Measurements from ENCODE around the gene PRMT3.
A peak's percentile ranks its signal among the peaks of the same experiment; 100 is the strongest.
"Not testable (repeated sequence)": the region's sequence is repeated elsewhere in the genome, so short reads cannot be mapped to it uniquely, and the experiment has no call there.

PRMT3 gene

DNA sequence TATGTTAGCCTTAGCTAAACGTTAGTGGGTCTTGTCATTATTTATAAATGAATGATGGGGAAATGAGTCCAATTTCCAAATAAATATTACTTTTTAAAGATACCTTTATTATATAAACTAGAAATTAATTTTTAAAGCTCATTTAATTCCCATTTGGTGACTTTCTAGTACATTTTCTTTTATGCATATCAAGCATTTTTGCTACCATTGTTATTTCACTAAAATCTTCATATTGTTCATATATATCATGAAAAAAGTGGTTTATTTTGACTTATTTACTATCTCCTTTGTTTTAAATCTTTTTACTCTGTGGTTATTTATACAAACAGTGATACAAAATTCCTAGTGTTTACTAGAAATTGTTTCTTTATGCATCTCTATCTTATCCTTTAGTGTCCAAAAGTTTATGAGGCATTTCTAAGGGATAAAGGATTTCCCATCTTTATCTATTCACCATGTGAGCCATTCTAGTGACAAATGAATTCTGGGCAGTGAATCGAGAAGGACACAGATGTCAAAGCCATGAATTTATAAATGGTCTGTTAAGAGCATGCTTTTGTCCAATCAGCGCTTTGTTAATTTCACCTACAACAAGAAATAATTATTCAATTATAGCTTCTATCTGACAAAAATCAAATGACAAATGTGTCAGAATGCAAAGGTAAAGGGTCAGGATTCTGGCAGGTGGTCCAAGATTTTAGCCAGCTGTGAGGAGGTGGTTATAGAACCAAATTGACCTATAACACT lies 70.6 kb downstream of the PRMT3 start:
- no peak for DNase-seq

DNA sequence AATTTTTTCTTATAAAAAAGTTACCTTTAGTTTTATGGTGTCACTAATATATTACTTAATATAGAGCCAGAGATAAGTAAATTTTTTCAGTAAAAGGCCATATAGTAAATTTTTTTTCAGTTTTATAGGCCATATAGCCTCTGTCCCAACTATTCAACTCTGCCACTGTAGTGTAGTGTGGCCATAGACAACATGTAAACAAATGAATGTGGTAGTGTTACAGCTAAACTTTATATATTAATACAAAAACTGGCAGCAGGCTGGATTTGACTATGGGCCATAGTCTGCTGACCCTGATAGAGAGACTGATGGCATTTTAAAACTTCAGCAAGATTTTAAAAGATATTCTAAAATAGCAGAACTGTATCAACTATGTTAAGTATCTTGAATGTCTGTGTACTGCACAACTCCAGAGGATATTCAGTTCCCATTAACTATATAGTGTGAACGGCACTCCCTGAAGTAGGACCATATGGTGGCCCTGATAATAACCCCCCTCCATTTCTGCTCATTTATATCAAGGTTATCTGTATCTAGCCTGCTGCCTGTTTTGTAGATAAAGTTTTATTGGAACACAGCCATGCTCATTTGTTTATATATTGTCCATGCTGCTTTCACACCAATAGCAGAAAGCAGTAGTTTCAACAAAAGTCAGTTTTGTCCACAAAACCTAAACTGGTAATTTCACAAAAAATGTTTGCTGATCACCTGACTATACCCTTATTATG lies 71.6 kb downstream of the PRMT3 start:
- no peak for DNase-seq

DNA sequence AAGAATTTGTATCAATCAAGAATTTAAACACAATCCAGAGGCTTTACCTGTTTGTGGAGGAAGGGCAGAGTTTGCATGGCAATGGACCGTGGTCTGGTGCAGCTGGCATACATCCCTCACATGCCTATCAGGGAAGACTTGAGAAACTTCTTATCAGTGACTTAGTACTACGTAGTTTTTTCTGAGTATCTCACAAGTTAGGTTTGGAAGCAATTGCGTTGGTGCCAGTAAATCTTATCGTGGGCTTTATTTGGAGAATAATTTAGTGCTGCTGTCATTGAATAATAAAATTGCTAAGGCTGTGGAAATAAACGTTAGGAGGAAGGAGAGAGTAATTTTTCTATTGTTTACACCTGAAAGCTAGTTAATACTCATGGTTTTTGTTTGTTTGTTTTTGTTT lies 72.3 kb downstream of the PRMT3 start:
- DNase-seq: no peak

DNA sequence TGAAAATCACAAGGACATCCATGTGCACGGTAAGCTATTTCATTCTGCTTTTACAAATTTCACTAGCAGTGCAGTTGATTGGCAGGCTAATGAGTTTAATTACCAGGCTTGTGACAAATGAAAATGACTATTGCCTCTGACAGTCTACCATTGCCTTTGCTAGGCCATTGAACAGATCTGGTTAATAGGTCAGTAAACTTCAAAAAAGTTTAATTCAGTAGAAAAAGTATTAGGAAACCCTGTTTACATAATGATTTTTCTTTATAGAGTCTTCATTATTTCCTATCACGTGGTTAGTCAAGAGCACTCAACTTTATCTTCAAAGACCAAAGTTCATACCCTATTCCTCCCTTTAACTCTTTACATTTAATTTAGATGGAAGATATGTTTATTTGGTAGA lies 77.0 kb downstream of the PRMT3 start:
- peak; percentile 37 for DNase-seq

DNA sequence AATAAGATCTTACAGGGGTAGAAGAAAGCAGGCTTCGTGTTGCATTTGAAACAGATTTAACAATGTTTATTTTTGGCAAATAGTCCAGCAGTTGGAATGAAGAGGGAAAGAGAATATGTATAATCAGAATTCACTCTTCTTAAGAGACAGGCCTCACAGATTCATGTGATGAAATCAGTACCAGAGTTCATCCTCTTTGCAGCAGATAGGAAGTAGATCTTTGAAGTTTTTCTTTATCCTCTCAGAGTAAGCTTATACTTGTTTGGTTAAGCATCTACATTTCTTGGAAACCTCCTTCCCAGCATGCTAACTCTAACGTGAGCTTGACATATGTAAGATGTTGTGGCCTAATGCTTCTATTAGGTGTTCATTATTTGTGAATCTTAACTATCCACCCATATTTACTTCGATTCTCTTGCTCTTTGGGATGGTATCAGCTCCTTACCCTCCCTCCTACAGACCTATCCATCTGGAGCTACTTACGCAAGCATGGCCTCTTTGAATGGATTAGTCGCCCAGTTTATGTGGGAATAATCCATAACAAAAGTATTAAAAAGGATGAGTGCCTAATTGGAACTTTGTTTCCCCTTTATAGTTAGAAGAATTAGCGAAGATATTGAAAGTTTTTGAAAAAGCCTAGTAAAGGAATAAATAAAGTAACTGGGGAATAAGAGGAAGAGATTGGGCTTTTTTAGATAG lies 80.1 kb downstream of the PRMT3 start:
- no peak for DNase-seq

DNA sequence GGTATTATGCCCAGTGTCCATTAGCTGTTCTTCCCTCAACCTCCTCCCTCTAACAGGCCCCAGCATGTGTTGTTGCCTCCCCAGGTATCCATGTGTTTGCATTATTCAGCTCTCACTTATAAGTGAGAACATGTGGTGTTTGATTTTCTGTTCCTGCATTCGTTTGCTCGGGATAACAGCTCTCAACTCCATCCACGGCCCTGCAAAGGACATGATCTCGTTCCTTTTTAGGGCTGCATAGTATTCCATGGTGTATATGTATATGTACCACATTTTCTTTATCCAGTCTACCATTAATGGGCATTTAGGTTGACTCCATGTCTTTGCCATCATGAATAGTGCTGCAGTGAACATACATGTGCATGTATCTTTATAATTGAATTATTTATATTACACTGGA lies 82.8 kb downstream of the PRMT3 start:
- DNase-seq: no peak

DNA sequence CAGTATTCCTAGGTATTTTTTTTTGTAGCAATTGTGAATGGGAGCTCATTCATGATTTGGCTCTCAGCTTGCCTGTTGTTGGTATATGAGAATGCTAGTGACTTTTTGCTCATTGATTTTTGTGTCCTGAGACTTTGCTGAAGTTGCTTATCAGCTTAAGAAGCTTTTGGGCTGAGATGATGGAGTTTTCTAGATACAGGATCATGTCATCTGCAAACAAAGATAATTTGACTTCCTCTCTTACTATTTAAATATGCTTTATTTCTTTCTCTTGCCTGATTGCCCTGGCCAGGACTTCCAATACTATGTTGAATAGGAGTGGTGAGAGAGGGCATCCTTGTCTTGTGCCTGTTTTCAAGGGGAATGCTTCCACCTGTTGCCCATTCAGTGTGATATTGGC lies 84.4 kb downstream of the PRMT3 start:
- DNase-seq: not testable (repeated sequence)

DNA sequence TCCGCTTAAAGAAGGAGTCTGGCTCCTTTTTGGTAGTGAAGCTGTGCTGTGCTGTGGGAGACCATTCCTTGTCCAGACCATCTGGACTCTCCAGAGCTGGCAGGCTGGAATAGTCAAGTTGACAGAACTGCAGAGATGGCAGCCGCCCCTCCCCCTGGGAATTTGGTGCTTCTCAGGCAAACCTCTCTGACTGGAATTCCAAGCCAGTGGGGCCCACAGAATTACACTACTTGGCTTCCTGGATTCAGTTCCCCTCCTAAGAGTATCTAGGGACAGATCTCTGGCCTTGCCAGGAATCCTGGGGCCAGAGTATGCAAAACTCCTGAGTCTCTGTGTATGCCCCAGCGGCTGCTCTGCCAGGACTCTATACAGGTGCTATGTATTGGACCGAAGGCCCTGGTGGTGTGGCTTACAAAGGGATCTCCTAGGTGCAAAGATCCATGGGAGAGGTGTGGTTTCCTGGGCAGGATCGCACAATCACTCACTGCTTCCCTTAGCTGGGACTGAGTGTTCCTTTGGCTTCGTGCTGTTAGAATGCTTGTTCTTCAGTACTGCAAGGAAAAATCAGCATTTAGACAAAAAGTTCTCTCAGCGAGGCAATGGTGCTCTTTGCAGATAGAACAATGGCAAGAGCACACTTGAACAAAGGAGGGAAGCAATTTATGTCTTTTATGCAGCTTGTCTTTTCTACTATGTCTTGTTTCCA lies 86.8 kb downstream of the PRMT3 start:
- no peak for DNase-seq

DNA sequence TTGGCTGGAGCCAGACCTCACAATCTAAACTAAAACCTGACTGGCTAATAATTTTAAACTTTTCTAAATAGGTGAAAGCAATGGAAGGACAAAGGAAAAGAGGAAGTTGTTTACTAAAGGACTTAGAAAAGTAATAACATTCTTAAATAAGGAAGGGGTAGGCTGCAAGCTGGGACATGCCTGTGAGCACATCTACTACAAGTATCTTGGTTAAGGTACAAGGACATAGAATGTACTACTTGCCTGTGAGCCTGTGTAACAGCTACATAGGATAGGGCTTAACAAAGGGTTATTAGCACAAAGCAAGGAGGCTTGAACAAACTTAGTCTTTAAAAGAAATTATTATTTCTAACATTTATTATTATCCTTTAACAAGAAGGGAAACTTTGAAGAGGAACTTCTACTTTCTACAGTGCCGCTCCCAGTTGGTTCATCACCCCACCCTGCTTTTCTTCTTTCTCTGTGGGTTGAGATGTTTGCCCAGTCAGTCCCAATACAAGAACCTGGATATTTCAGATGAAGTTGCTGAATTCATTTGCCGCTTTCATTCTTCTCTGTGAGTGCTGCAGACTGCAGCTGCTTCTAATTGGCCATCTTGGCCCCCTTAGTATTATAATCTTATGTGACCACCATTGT lies 87.5 kb downstream of the PRMT3 start:
- DNase-seq: no peak

DNA sequence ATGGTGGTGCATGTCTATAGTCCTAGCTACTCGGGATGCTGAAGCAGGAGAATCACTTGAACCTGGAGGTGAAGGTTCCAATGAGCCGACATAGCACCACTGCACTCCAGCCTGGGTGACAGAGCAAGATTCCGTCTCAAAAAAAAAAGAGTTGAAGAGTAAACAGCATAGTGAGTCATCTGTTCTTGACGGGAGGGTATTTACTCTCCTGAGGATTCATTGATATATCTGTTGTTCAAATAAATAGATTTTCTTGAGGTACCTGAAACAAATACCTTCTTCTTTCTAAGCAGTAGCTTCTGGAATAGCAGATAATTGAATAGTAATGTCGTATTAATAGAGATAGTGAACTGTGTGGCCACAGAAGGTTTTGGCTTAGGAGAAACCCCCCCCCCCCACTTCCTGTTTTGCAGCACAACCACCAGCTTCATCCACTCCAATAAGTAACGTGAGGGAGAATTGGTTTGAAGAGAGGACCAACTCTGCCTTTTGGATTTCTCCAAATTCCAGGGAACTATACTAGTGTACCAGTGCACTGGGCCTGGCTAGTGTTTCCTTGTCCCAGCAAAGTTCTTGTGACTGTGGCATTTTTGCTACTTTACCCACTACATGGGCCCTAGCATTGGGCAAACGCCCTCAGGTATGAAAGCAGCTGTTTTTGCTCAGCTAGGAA lies 90.0 kb downstream of the PRMT3 start:
- DNase-seq: no peak

DNA sequence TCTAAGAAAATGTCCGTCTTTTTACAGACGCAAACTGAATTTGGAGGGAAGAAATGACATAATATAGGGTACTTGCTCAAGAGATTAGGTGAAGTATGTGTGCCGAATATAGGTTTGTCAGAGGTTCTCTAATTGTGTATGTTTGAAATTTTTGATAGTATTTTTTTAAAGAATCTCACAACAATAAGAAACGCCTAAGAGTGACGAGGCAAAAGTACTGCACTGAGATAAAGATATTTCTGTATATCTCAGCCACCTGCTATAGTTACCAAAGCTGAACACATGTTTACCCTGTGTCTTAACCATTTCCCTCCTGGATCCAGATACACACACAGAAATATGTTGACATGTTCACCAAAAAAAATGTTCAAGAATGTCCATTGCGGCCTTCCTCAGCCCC lies 92.0 kb downstream of the PRMT3 start:
- no peak for DNase-seq

DNA sequence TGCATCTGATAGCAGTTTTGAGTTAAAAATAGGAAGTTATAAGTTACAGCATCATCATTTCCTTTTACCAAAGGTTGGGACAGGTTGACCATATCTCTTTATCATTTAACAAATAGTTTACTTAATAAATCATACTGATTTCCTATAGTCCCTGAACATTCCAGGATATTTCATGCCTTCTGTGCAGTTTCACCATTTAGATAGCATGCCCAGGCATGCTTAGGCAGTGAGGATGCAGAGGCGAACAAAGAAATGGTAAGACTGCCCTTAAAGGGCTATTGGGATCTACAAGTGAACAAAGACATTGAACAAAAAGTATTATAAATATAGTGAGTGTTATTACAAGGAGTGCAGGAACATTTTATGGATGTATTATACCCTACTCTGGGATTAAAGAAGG lies 96.4 kb downstream of the PRMT3 start:
- DNase-seq: peak; percentile 48

DNA sequence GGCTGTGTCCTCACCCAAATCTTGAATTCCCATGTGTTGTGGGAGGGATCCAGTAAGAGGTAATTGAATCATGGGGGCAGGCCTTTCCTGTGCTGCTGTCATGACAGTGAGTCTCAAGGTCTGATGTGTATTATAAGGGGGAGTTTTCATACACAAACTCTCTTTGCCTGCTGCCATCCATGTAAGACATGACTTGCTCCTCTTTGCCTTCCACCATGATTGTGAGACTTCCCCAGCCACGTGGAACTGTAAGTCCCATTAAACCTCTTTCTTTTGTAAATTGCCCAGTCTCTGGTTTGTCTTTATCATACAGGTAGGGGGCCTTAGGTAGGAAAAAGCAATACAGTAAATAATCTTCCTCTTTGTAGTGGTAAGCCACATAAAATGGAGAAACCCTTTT lies 96.9 kb downstream of the PRMT3 start:
- not testable (repeated sequence) for DNase-seq

DNA sequence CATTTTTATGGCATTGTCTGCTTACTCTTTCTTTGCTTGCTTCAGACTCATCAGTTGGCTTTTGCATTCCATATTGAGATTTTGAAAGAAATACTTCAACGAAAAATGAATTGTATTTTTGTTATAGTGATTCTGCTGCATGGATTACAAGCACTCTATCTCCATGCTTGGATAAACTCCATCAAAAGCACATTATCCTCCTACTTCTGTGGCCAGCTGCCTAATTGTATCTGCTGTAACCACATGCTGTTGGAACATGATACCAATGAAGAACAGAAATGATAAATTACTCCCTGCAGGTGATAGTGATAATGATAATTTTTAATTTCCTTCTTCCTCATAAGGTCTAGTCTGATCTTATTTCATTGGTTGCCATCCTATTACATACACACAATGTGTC lies 100.8 kb downstream of the PRMT3 start:
- peak; percentile 98 for DNase-seq

DNA sequence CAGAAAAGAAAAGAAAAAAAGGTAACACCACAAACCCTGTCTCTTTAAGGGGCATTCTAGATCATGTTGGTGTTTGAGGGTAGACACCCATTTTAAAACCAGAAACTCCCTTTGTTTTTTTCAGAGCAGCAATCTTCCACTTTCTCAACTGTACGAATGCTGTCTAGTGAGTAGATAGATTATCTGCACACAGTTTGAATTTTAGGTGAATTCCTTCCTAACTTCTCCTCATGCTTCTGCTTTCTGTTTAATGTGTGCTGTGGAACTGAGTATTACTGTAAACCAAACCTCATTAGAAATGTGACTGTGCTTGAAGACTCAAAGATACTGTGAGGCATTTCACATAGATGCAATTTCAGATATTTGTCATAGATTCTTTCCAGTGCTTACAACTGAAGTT lies 102.4 kb downstream of the PRMT3 start:
- DNase-seq: no peak

DNA sequence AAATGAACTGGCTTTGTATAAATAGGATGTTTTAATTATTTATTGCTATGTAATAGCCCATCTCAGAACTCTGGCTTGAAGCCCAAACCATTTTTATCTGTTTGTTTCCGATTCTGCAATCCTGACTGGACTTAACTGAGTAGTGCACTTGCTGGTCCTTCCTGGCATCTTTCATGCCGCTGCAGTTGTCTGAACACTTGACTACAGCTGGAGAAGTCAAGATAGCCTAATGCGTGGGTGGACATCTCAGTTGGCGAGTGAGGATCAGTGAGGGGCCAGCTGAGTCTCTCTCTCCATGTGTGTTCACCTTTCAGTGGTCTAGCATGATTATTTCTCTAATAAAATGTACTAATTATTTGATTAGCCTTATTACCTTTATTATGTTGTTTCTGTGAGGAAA lies 105.8 kb downstream of the PRMT3 start:
- peak; percentile 16 for DNase-seq

DNA sequence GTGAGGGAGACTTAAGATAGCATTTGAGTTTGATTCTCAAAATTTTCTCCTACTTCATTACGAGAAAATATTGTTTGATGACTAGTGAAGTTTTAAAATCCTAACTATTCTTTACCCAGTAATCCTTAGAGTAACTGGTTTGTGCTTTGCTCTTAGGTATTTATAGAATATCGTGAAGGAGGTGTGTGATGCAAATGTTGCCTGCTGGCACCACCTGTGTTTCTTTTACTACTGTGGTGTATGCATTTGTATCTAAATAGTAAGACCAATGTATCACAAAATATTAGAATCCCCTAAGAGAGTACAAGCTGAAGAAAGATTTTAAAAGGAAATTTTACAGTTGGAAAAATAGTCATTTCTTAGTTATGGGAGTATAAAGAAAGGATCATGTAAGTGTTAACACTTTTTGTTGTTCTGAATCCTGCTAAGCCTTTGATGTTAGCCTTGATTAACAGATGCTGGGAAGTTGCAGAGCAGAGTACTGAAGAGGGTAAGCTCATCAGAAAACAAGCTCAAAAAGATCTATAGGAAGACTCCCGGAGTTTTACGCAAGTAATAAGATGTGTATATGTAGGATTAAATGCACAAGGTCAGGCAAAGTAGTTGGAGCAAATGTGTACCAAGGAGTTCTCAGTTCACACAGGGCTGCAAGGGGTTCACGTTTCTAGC lies 109.7 kb downstream of the PRMT3 start:
- no peak for DNase-seq

DNA sequence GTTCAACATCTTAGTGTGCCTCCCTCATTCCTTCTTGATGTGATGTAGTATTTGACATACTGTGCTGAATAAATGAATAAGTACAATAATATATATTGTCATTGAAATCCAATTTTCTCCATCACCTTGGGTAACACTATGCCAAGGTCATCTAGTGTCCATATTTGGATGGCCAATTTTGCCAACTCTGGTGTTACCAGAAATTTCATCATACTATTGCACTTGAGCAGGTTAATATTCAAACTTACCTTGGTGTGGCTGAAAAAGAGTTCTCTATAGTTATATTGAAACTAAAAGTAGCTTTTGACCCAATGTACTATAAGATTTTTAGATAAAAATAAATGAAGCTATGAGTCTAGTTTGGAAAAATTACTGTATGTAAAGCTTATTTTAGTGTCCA lies 113.7 kb downstream of the PRMT3 start:
- no peak for DNase-seq

DNA sequence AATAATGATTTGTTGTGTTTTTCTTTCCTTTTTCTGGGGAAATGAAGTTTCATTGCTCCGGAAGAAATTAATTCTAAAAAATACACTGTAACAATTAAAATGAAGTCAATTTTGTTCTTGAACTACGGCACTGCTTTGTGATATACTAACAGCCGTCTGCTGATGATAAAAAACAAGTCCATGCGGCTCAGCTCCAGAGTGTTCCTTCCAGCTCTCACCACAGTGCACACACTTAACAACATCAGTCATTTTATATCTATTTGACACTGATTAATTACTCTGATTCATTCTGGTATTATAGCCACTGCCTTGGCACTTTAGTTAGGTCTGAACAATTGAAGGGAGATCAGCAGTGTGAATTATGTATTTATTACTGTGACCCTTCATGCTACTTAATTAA lies 114.5 kb downstream of the PRMT3 start:
- peak; percentile 91 for DNase-seq

DNA sequence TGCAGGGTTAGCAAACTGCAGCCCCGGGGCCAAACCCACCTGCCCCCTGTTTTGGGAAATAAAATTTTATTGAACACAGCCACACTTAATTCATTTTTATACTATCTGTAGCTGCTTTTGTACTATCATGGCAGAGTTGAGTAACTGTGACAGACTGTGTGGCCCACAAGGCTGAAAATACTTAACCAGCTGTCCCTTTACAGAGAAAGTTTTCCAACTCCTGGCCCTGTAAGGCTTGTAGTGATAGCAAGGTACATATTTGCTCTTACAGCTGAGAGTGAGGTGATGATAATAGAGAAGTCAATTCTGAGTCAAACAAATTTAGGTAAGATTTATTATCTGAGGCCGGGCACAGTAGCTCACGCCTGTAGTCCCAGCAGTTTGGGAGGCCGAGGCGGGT lies 124.5 kb downstream of the PRMT3 start:
- peak; percentile 13 for DNase-seq

DNA sequence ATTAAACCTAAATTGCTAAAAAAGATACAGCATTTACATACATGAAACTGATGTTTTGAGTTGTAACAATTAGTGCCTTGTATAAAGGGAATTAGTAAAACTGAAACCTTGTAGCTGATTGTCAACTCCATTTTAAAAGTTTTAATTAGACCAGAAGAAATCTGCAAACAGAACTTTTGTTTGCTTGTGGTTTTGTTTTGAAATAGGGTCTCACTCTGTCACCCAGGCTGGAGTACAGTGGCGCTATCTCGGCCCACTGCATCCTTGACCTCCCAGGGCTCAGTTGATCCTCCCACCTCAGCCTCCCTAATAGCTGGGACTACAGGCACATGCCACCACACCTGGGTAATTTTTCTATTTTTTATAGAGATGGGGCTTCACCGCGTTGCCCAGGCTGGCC lies 125.4 kb downstream of the PRMT3 start:
- DNase-seq: no peak

DNA sequence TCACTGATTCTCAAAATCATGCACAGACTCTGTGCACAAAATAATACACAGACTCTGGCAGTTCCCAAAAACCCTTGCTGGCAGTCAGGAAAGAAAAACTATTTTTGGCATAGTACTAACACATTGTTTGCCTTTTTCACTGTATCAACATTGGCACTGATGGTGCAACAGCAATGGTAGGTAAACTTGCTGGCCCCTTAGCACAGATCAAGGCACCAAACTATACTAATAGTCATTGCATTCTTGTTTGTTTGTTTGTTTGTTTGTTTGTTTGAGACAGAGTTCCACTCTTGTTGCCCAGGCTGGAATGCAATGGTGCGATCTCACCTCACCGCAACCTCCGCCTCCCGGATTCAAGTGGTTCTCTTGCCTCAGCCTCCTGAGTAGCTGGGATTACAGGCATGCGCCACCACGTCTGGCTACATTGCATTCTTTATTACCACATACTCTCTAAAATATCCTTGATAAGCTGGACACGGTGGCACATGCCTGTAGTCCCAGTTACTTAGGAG lies 130.9 kb downstream of the PRMT3 start:
- no peak for DNase-seq

Data from NCI-H1105 treated with DMSO at 0.1 percent for 48 hours (cell line).